Osteoblast (primary cell): ENCODE results near the gene UVSSA. TPM values are rescaled to one million over a fixed set of nuclear protein-coding genes. Genes with fewer than 3 reads are reported as not detected.
A peak's percentile ranks its signal among the peaks of the same experiment; 100 is the strongest.

Experiments
- DNase-seq: peaks from one replicate; pipeline ENCODE4 v3.0.0; 2011; ENCODE audit warnings: low spot score, mixed read lengths; ENCODE audit not compliant: insufficient read length; ENCODE audit errors: missing footprints
- H2AFZ ChIP-seq: 2 replicates; pipeline ENCODE4 v1.6.0; 2011; ENCODE audit warnings: mild to moderate bottlenecking, low read length
- H3K27ac ChIP-seq: 2 replicates; pipeline ENCODE4 v1.5.1; 2011; ENCODE audit warnings: mild to moderate bottlenecking, low read depth, low read length, moderate library complexity
- H3K27me3 ChIP-seq: 2 replicates; pipeline ENCODE4 v1.6.0; 2012; ENCODE audit warnings: mild to moderate bottlenecking, control low read depth, inconsistent platforms, low read length, moderate library complexity; ENCODE audit not compliant: insufficient read depth
- H3K36me3 ChIP-seq: 2 replicates; pipeline ENCODE4 v1.5.1; 2011; ENCODE audit warnings: mild to moderate bottlenecking, low read length, control low read depth, moderate library complexity; ENCODE audit not compliant: insufficient read depth
- H3K4me1 ChIP-seq: 2 replicates; pipeline ENCODE4 v1.5.1; 2011; ENCODE audit warnings: mild to moderate bottlenecking, low read length, control low read depth, moderate library complexity; ENCODE audit not compliant: insufficient read depth
- H3K4me2 ChIP-seq: 2 replicates; pipeline ENCODE4 v1.6.0; 2011; ENCODE audit warnings: mild to moderate bottlenecking, low read length; ENCODE audit not compliant: insufficient read depth
- H3K4me3 ChIP-seq: fragments of 200-600 bp; sonication (generic); 3 replicates; pipeline ENCODE4 v1.5.1; 2012; ENCODE audit warnings: mild to moderate bottlenecking, low read length, inconsistent platforms; ENCODE audit not compliant: insufficient read depth
- H3K79me2 ChIP-seq: 2 replicates; pipeline ENCODE4 v1.6.0; 2012; ENCODE audit warnings: mild to moderate bottlenecking, low read length, control low read depth, inconsistent platforms; ENCODE audit not compliant: insufficient read depth
- H3K9me3 ChIP-seq: 2 replicates; pipeline ENCODE4 v1.5.1; 2011; ENCODE audit warnings: low read depth, low read length, control low read depth
- H4K20me1 ChIP-seq: 2 replicates; pipeline ENCODE4 v1.6.0; 2012; ENCODE audit warnings: mild to moderate bottlenecking, low read length, control low read depth; ENCODE audit not compliant: insufficient read depth
- CTCF ChIP-seq: IDR thresholded peaks from 2 replicates; pipeline ENCODE4 v1.5.1; 2011; ENCODE audit warnings: mild to moderate bottlenecking, low read depth, low read length, moderate library complexity; ENCODE audit errors: extremely low read depth
- total RNA-seq: library from RNA; depleted of rRNA; stranded (reverse); fragments of >200 nt; gene quantifications from 2 replicates; pipeline ENCODE4 v1.2.3, GENCODE V29; 2012

UVSSA gene
- total RNA-seq, 1 donor: 14.8 TPM

GRCh38 chr4:1375051-1375721, 28.2 kb downstream of the UVSSA start:
- no peaks in the 10 kb centered on the region for H3K36me3 ChIP-seq
- no peaks in the 10 kb centered on the region for H4K20me1 ChIP-seq
- H3K4me2 ChIP-seq: no peak overlapping the region
- H3K4me3 ChIP-seq: no peak overlapping the region
- TF ChIP-seq CTCF: no peak
- H3K79me2 ChIP-seq: no peaks in the 10 kb centered on the region
- DNase-seq: peak; percentile 76
- no peak overlapping the region for H3K27ac ChIP-seq
- H3K4me1 ChIP-seq: no peaks in the 10 kb centered on the region
- H3K9me3 ChIP-seq: no peaks in the 10 kb centered on the region
- H2AFZ ChIP-seq: no peak overlapping the region
- no peaks in the 10 kb centered on the region for H3K27me3 ChIP-seq

GRCh38 chr4:1375761-1376322, 28.8 kb downstream of the UVSSA start:
- no peaks in the 10 kb centered on the region for H3K9me3 ChIP-seq
- H3K4me2 ChIP-seq: no peak overlapping the region
- H3K27me3 ChIP-seq: no peaks in the 10 kb centered on the region
- no peaks in the 10 kb centered on the region for H4K20me1 ChIP-seq
- no peaks in the 10 kb centered on the region for H3K36me3 ChIP-seq
- H2AFZ ChIP-seq: no peak overlapping the region
- peak; percentile 8 for DNase-seq
- H3K4me1 ChIP-seq: no peaks in the 10 kb centered on the region
- H3K27ac ChIP-seq: no peak overlapping the region
- no peaks in the 10 kb centered on the region for H3K79me2 ChIP-seq
- no peak for TF ChIP-seq CTCF
- no peak overlapping the region for H3K4me3 ChIP-seq

GRCh38 chr4:1376391-1376840, 29.4 kb downstream of the UVSSA start:
- Histone ChIP-seq H3K4me3 (no peak overlapping the region), H3K79me2 (no peaks in the 10 kb centered on the region), H3K27ac (no peak overlapping the region), H3K4me2 (no peak overlapping the region), H3K4me1 (no peaks in the 10 kb centered on the region), H3K36me3 (no peaks in the 10 kb centered on the region), H3K27me3 (no peaks in the 10 kb centered on the region), H2AFZ (no peak overlapping the region), H4K20me1 (no peaks in the 10 kb centered on the region), H3K9me3 (no peaks in the 10 kb centered on the region)
- DNase-seq: no peak
- no peak for TF ChIP-seq CTCF

GRCh38 chr4:1376841-1377605, 30.0 kb downstream of the UVSSA start:
- Histone ChIP-seq H4K20me1 (no peaks in the 10 kb centered on the region), H3K27me3 (no peaks in the 10 kb centered on the region), H3K9me3 (no peaks in the 10 kb centered on the region), H3K4me3 (no peak overlapping the region), H3K4me2 (no peak overlapping the region), H3K36me3 (no peaks in the 10 kb centered on the region), H3K79me2 (no peaks in the 10 kb centered on the region), H2AFZ (no peak overlapping the region), H3K27ac (no peak overlapping the region), H3K4me1 (no peaks in the 10 kb centered on the region)
- no peak for TF ChIP-seq CTCF
- DNase-seq: no peak
